22Rv1 (cell line): ENCODE data around the gene MAP7D2.

Source experiments
- H3K27ac ChIP-seq: fragments of 450-650 bp; 2 replicates; pipeline ENCODE4 v1.5.1; 2017
- ZFX ChIP-seq: fragments of 450-650 bp; IDR thresholded peaks from 2 replicates; pipeline ENCODE4 v1.6.1; 2017; ENCODE audit warnings: antibody characterized with exemption, borderline replicate concordance
- TF ChIP-seq, protein P1 (sequence below): fragments of 450-650 bp; IDR thresholded peaks from 2 replicates; pipeline ENCODE4 v1.5.1; 2017; ENCODE audit warnings: mild to moderate bottlenecking

The MAP7D2 gene

DNA sequence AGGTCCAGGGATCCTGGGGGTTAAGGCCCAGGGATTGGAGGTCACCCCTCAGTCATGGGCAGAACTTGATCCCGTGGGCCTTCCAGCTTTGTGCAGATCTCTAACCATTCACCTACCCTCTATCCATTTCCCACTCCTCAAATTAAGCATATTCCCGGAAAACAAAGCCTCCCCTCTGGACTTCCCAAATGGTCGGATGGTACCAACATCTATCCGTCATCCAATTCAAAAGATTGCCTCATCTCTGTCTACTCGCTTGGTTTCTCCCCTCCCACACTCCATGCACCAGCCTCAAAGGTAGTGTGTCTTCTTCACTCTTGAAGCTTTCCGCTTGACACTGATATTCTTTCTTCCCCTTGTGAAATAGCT is 125.4 kb downstream of the MAP7D2 start:
- TF ChIP-seq, protein P1, sequence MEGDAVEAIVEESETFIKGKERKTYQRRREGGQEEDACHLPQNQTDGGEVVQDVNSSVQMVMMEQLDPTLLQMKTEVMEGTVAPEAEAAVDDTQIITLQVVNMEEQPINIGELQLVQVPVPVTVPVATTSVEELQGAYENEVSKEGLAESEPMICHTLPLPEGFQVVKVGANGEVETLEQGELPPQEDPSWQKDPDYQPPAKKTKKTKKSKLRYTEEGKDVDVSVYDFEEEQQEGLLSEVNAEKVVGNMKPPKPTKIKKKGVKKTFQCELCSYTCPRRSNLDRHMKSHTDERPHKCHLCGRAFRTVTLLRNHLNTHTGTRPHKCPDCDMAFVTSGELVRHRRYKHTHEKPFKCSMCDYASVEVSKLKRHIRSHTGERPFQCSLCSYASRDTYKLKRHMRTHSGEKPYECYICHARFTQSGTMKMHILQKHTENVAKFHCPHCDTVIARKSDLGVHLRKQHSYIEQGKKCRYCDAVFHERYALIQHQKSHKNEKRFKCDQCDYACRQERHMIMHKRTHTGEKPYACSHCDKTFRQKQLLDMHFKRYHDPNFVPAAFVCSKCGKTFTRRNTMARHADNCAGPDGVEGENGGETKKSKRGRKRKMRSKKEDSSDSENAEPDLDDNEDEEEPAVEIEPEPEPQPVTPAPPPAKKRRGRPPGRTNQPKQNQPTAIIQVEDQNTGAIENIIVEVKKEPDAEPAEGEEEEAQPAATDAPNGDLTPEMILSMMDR: peak; percentile 44
- TF ChIP-seq ZFX: no peak

DNA sequence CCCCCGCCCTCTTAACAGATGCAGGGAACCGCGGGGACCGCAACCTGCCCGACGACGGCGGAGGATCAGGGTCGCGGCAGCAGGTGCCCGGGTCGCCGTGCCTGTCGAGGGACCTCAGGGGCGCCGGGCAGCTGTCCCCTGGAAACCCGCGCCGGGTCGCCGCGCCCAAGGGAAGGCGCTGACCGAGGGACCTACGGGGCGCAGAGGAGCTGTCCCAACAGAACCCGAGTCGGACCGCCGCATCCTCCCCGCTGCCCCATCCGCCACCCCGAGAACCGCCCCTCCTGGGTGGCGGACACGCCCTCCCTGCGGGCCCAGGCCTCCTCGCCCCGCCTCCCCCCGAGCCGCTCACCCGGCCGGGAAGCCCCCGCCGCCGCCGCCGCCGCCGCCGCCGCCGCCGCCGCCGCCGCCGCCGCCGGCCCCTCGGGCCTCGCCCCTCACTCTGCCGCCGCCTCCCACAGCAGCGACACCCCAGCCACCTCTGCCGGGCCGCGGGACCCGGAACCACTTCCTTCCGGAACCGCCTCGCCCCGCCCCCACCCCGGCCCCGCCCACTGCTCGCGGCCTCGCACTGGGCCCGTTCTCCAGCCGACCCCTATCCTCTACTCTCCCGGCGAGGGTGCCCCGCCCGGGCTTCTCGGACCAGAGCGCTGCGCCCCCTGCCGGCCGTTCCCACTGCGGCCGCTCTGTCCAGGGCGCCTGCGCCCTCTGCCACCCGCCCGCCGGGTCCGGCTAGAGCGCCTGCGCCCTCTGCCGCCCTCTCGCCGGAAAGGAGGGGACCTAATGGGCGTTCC is 126.0 kb downstream of the MAP7D2 start, which contains the start of gene BCLAF3:
BCLAF3 (minus strand) TSS at position 506 of the 794 bp plus-strand sequence. CDS start 20,797 bp downstream, outside the sequence.
- H3K27ac ChIP-seq: peak within 1 kb of the TSS; percentile 53

More for the DNA sequence above, 125.4 kb downstream of the MAP7D2 start:
- H3K27ac ChIP-seq: no peak overlapping the region; the same call in 1 of the 2 replicates

GRCh38 chrX:19990151-19990555 is 126.6 kb downstream of the MAP7D2 start:
- TF ChIP-seq, protein P1: no peak
- TF ChIP-seq ZFX: no peak
- peak overlapping the region; percentile 53 for H3K27ac ChIP-seq

More for the DNA sequence above, 126.0 kb downstream of the MAP7D2 start, which contains the start of gene BCLAF3:
- TF ChIP-seq, protein P1: peak; percentile 87
- no peak for TF ChIP-seq ZFX

- TF ChIP-seq, protein P1: no peak
- TF ChIP-seq ZFX: no peak
- no peak overlapping the region for H3K27ac ChIP-seq
These were observed 128.9 kb downstream of the MAP7D2 start for GRCh38 chrX:19987856-19988255.

GRCh38 chrX:19986531-19986930 is 130.2 kb downstream of the MAP7D2 start:
- no peak for TF ChIP-seq ZFX
- TF ChIP-seq, protein P1: no peak
- H3K27ac ChIP-seq: no peak overlapping the region

DNA sequence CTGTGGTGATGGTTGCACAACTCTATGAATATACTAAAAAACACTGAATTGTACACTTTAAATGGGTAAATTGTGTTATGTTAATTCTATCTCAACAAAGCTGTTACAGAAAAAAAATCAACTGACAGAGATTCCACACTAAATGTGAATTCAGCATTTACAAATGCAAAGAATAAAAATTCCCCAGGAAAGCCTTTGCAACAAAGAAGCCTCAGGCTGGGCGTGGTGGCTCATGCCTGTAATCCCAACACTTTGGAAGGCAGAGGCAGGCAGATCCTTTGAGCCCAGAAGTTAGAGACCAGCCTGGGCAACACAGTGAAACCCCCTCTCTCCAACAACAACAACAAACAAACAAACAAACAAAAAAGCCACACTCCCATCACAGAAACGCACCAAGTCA is 134.8 kb downstream of the MAP7D2 start:
- no peak for TF ChIP-seq ZFX
- TF ChIP-seq, protein P1: no peak
- no peak overlapping the region for H3K27ac ChIP-seq

DNA sequence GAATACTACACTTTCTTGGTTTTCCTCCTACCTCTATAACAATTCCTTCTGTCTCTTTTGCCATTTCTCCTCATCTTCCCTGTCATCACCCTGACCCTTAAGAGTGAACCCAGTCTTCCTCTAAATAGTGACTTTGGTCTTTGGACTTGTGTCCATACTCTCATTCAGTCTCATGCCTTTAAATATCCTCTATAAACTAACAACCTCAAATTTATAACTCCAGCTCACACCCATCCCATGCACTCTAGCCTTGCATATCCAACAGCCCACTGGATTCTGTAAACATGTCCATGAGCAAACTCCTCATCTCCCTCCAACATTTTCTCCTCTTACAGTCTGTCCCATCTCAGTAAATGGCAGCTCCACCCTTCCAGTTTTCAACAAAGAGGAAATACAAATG is 140.9 kb downstream of the MAP7D2 start:
- no peak for TF ChIP-seq ZFX
- TF ChIP-seq, protein P1: no peak

More for the DNA sequence above, 140.9 kb downstream of the MAP7D2 start:
- no peak overlapping the region for H3K27ac ChIP-seq
